HG03175 (cell line): Measurements from ENCODE around the gene ARHGEF40.

Source experiments
- ATAC-seq: cut with Tn5 transposase; IDR thresholded peaks from one replicate; pipeline ENCODE4 v1.9.1; 2021; ENCODE audit warnings: mild to moderate bottlenecking, moderate library complexity; ENCODE audit not compliant: unreplicated experiment

ARHGEF40 gene

DNA sequence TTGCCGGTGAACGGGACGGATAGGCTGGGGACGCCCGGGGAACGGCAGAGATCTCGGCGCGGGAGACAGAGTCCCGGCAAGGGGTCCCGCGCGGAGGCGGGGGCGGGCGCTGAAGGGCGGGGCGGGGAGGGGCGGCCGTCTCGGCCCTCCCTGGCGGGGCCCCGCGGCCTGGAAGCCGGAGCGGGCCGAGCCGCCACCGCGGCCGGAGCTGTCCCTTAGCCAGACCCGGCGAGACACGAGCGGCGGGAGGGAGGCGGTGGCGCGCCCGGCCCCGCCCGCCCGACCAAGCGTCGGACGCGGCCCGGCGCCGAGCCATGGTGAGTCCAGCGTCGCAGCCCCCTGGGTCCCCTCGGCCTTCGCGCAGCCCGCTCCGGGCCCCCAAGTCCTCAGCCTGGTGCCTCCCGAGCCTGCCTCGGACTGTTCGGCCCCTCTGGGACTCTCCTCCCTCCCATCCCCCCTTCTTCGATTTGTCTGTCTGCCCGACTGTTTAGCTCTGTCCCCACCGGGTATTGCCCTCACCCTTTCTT is at the start of gene ARHGEF40:
Gene ARHGEF40 (plus strand): TSS at position 222 of the 527 bp plus-strand sequence. CDS start 93 bp downstream, at position 315.
- ATAC-seq: no peak

- no peak for ATAC-seq
Observed at GRCh38 chr14:21020977-21021545, 49.0 kb upstream of the ARHGEF40 start.

GRCh38 chr14:21022686-21023085 is 47.4 kb upstream of the ARHGEF40 start:
- ATAC-seq: no peak

DNA sequence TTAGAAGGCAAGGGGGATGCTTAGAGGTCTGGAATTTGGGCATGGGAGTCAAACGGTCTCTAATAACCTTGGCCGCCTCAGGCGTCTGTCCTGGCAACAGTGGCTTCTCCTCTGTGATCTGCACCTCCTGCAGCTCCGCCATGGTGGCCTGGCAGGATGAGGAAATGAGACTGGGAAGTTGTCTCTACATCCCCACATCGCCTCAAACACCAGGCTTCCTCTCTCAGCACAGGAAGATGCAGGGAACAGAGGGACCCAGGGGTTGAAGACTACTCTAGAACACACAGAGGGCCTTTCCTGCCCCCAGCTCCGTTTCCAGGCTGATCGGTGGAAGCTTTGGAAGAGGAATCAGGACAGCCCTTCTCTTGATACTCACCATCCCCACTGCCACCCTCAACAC is 46.9 kb upstream of the ARHGEF40 start:
- no peak for ATAC-seq

GRCh38 chr14:21023817-21024584 is 46.1 kb upstream of the ARHGEF40 start:
- no peak for ATAC-seq

GRCh38 chr14:21024585-21025370 is 45.3 kb upstream of the ARHGEF40 start, which contains the start of gene NDRG2:
TSS of gene NDRG2 (minus strand) at chr14:21025061. CDS start at chr14:21023315, 1,746 bp downstream.
- no peak for ATAC-seq

GRCh38 chr14:21025371-21026273 is 44.5 kb upstream of the ARHGEF40 start:
- no peak for ATAC-seq

DNA sequence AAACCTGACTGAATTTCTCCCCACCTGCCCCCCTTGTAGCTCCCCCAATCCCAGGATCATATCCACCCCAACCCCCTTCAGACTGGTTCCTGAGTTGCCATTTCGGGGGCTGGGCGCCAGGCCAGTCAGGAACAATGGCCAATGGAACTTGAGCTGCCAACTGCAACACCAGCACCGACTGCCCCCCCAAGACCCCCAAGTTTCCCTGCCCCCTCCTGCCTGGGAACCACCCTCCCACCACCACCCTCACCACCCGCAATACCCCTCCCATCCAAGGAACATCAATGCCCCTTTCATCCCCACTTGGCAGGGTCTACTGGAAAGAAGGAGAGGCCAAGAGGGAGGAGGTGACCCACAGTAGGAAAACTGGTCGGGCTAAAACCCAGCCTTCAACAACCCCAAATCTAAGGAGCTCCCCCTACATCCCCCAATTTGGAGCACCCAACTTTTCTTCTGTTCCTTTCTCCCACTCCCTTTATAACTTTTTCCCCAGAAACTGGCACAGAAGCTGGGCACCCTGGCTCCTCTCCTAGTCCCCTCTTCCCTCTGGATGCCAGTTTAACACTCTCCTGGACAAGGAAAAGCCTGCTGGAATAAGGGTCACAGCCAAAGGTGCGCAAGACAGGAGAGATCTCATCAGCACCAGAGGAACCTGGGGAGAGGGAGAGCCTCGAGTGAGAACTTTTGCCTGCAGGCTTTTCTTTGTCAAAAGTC is 43.7 kb upstream of the ARHGEF40 start:
- ATAC-seq: no peak

- no peak for ATAC-seq
Observed at GRCh38 chr14:21026988-21027315, 43.2 kb upstream of the ARHGEF40 start.

- ATAC-seq: no peak
Observed at GRCh38 chr14:21029917-21030316, 40.2 kb upstream of the ARHGEF40 start, which contains the start of gene TPPP2. TSS of gene TPPP2 (plus strand) at chr14:21030217. CDS start at chr14:21030582, 365 bp downstream.

DNA sequence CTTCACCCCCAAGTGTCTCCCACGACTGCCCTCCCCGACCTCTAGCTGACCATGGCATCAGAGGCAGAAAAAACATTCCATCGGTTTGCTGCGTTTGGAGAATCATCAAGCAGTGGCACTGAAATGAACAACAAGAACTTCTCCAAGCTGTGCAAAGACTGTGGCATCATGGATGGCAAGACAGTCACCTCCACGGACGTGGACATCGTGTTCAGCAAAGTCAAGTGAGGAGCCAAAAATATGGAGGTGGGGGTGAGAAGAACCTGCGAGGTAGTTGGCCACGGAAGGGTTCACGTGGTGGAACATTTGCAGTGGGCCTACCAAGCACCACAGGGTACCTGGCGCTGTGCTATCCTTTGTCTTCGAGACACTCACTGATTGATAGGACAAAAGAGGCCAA is 39.6 kb upstream of the ARHGEF40 start:
- ATAC-seq: no peak

GRCh38 chr14:21032326-21033132 is 37.6 kb upstream of the ARHGEF40 start:
- ATAC-seq: no peak

GRCh38 chr14:21033133-21033698 is 36.9 kb upstream of the ARHGEF40 start:
- ATAC-seq: no peak

DNA sequence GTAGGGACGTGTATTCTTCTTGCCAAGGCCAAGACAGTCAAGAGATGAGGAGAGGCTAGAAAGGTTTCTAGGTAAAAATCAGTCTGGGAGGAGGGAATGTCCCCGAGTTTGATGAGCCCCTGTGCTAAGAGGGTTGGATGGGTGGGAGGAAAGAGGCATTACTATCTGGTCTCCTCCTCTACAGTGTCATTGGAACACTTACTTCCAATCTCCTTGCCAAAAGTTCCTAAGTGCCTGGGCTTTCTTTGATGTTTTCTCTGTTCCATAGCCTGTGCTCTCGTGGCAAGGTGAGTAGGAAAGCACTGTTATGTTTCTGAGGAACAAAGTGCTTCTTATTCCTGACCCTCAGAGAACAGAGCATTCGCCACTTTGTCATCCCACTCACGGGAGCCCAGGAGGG is 35.4 kb upstream of the ARHGEF40 start, which contains the start of gene RNASE13:
Gene RNASE13 (minus strand): TSS at position 101 of the 400 bp plus-strand sequence. CDS start 519 bp downstream, outside the sequence.
- ATAC-seq: no peak

GRCh38 chr14:21036751-21037150 is 33.4 kb upstream of the ARHGEF40 start:
- no peak for ATAC-seq

- ATAC-seq: no peak
Observed at GRCh38 chr14:21037156-21037555, 32.9 kb upstream of the ARHGEF40 start.

- no peak for ATAC-seq
Observed at GRCh38 chr14:21038441-21039422, 31.4 kb upstream of the ARHGEF40 start.
